H9 (cell line): ENCODE results near the gene PHF21B. TPM values are rescaled to one million over a fixed set of nuclear protein-coding genes. Genes with fewer than 3 reads are reported as not detected.
A peak's percentile ranks its signal among the peaks of the same experiment; 100 is the strongest.

Experiments
- DNase-seq: peaks from one replicate; pipeline ENCODE4 v3.0.0-alpha.2; 2017
- H2AFZ ChIP-seq: one replicate; pipeline ENCODE4 v1.6.1; 2013; ENCODE audit warnings: mild to moderate bottlenecking, low read length, control low read depth, moderate library complexity
- H2AK5ac ChIP-seq: 2 replicates; pipeline ENCODE4 v1.6.1; 2013; ENCODE audit warnings: low read length, control low read depth, mixed read lengths; ENCODE audit not compliant: insufficient read length
- H2BK120ac ChIP-seq: one replicate; pipeline ENCODE4 v1.6.1; 2013; ENCODE audit warnings: low read depth, mild to moderate bottlenecking, low read length, control low read depth, inconsistent platforms; ENCODE audit not compliant: poor library complexity, severe bottlenecking
- H2BK12ac ChIP-seq: 2 replicates; pipeline ENCODE4 v1.6.1; 2013; ENCODE audit warnings: low read length, control low read depth, mixed read lengths, low read depth; ENCODE audit not compliant: insufficient read length
- H2BK15ac ChIP-seq: 2 replicates; pipeline ENCODE4 v1.6.1; 2013; ENCODE audit warnings: low read depth, low read length, control low read depth
- H2BK20ac ChIP-seq: one replicate; pipeline ENCODE4 v1.6.1; 2013; ENCODE audit warnings: low read depth, mild to moderate bottlenecking, low read length, control low read depth, inconsistent platforms; ENCODE audit not compliant: poor library complexity, severe bottlenecking
- H2BK5ac ChIP-seq: 2 replicates; pipeline ENCODE4 v1.6.1; 2013; ENCODE audit warnings: low read length, control low read depth, mixed read lengths; ENCODE audit not compliant: insufficient read length
- H3K14ac ChIP-seq: 2 replicates; pipeline ENCODE4 v1.6.1; 2013; ENCODE audit warnings: low read length, control low read depth; ENCODE audit not compliant: insufficient read depth
- H3K18ac ChIP-seq: 2 replicates; pipeline ENCODE4 v1.6.1; 2013; ENCODE audit warnings: low read depth, mild to moderate bottlenecking, mixed read lengths, low read length, control low read depth; ENCODE audit not compliant: insufficient read length
- H3K23ac ChIP-seq: 2 replicates; pipeline ENCODE4 v1.6.1; 2013; ENCODE audit warnings: low read length, control low read depth, mixed read lengths, low read depth; ENCODE audit not compliant: insufficient read length
- H3K23me2 ChIP-seq: 2 replicates; pipeline ENCODE4 v1.6.1; 2013; ENCODE audit warnings: low read depth, mild to moderate bottlenecking, mixed read lengths, low read length, control low read depth; ENCODE audit not compliant: insufficient read length, poor library complexity, severe bottlenecking
- H3K27ac ChIP-seq: 2 replicates; pipeline ENCODE4 v1.5.1; 2013; ENCODE audit warnings: low read length, control low read depth, mixed read lengths, low read depth; ENCODE audit not compliant: insufficient read length
- H3K27me3 ChIP-seq: 2 replicates; pipeline ENCODE4 v1.6.1; 2013; ENCODE audit warnings: low read length, control low read depth, inconsistent platforms; ENCODE audit not compliant: insufficient read depth
- H3K4ac ChIP-seq: 2 replicates; pipeline ENCODE4 v1.6.1; 2013; ENCODE audit warnings: low read depth, mild to moderate bottlenecking, control low read depth, inconsistent platforms, low read length, moderate library complexity
- H3K4me1 ChIP-seq: 2 replicates; pipeline ENCODE4 v1.6.1; 2013; ENCODE audit warnings: low read length, control low read depth, inconsistent platforms; ENCODE audit not compliant: insufficient read depth
- H3K4me2 ChIP-seq: 2 replicates; pipeline ENCODE4 v1.6.1; 2013; ENCODE audit warnings: low read length, control low read depth, mixed read lengths; ENCODE audit not compliant: insufficient read length, insufficient read depth
- H3K56ac ChIP-seq: 2 replicates; pipeline ENCODE4 v1.6.1; 2013; ENCODE audit warnings: low read depth, mild to moderate bottlenecking, mixed read lengths, low read length, control low read depth; ENCODE audit not compliant: insufficient read length
- H3K79me1 ChIP-seq: 2 replicates; pipeline ENCODE4 v1.6.1; 2013; ENCODE audit warnings: low read depth, mild to moderate bottlenecking, moderate library complexity, low read length, control low read depth, inconsistent platforms; ENCODE audit not compliant: insufficient read depth, poor library complexity, severe bottlenecking
- H3K79me2 ChIP-seq: 2 replicates; pipeline ENCODE4 v1.6.1; 2013; ENCODE audit warnings: low read length, control low read depth, inconsistent platforms; ENCODE audit not compliant: insufficient read depth
- H3K9ac ChIP-seq: 2 replicates; pipeline ENCODE4 v1.6.1; 2013; ENCODE audit warnings: low read length, control low read depth, mixed read lengths; ENCODE audit not compliant: insufficient read length; ENCODE audit errors: extremely low read depth
- H3K9me3 ChIP-seq: one replicate; pipeline ENCODE4 v1.6.1; 2013; ENCODE audit warnings: low read depth, low read length, inconsistent platforms; ENCODE audit not compliant: control insufficient read depth
- H3T11ph ChIP-seq: one replicate; pipeline ENCODE4 v1.6.1; 2013; ENCODE audit warnings: mild to moderate bottlenecking, low read length, control low read depth, inconsistent platforms
- H4K20me1 ChIP-seq: one replicate; pipeline ENCODE4 v1.6.1; 2013; ENCODE audit not compliant: control insufficient read depth, insufficient read length, insufficient read depth
- H4K5ac ChIP-seq: 2 replicates; pipeline ENCODE4 v1.6.1; 2013; ENCODE audit warnings: low read depth, mild to moderate bottlenecking, mixed read lengths, low read length, control low read depth; ENCODE audit not compliant: insufficient read length
- H4K8ac ChIP-seq: replicated peaks from 2 replicates; pipeline ENCODE4 v1.6.1; 2013; ENCODE audit warnings: low read length, control low read depth, mixed read lengths, low read depth; ENCODE audit not compliant: insufficient read length
- H4K91ac ChIP-seq: 2 replicates; pipeline ENCODE4 v1.6.1; 2013; ENCODE audit warnings: low read depth, mild to moderate bottlenecking, moderate library complexity, mixed read lengths, low read length, control low read depth; ENCODE audit not compliant: insufficient read length
- H3K27ac Mint-ChIP-seq, 3 experiments: 2 replicates in 2 of 3; 3 replicates in 1 of 3; pipeline ENCODE4 v1.8.0; 2020 to 2021; ENCODE audit warnings: mixed read lengths in 3 of 3, mild to moderate bottlenecking in 1 of 3, moderate library complexity in 1 of 3
- H3K27me3 Mint-ChIP-seq: 2 replicates; pipeline ENCODE4 v1.8.0; 2021; ENCODE audit warnings: low read depth, mild to moderate bottlenecking, moderate library complexity, mixed read lengths
- H3K36me3 Mint-ChIP-seq, 3 experiments: 2 replicates in 2 of 3; 3 replicates in 1 of 3; pipeline ENCODE4 v1.8.0; 2020 to 2021; ENCODE audit warnings: low read depth in 3 of 3, mixed read lengths in 3 of 3; ENCODE audit not compliant: insufficient read depth in 1 of 3
- H3K4me1 Mint-ChIP-seq, 2 experiments: 2 replicates each; pipeline ENCODE4 v1.8.0; 2020; ENCODE audit warnings: mixed read lengths in 2 of 2
- H3K4me3 Mint-ChIP-seq, 2 experiments: 2 replicates in 1 of 2; 3 replicates in 1 of 2; pipeline ENCODE4 v1.8.0; 2020 to 2021; ENCODE audit warnings: mild to moderate bottlenecking in 2 of 2, mixed read lengths in 2 of 2, moderate library complexity in 1 of 2
- H3K9me3 Mint-ChIP-seq, 2 experiments: 2 replicates in 1 of 2; 3 replicates in 1 of 2; pipeline ENCODE4 v1.8.0; 2020; ENCODE audit warnings: mild to moderate bottlenecking in 2 of 2, mixed read lengths in 2 of 2, moderate library complexity in 1 of 2
- CTCF ChIP-seq: fragments of 200-600 bp; sonication (generic); conservative IDR thresholded peaks from 3 replicates; pipeline ENCODE4 v1.8.0; 2021; ENCODE audit warnings: antibody characterized with exemption, mild to moderate bottlenecking
- WGBS: extraction: QIAGEN DNeasy Blood & Tissue Kit; methylation state at CpG from one replicate; pipeline ENCODE4 v1.1.7; 2013; ENCODE audit warnings: missing lambda C conversion rate, low lambda C conversion rate, mixed read lengths; ENCODE audit not compliant: insufficient read length; ENCODE audit errors: extremely low coverage; 5-methylcytosine and 5-hydroxymethylcytosine counted together
- total RNA-seq: library from RNA; stranded (reverse); gene quantifications from 2 replicates; pipeline ENCODE4 v1.2.1, GENCODE V29; 2021

PHF21B gene
- total RNA-seq, 1 experiment from 2014 or later, result 60.3 TPM

GRCh38 chr22:45014654-45015053 lies 4.8 kb upstream of the PHF21B start:
- Histone ChIP-seq H3K23ac (no peak overlapping the region), H2BK5ac (no peak overlapping the region), H3K18ac (no peak overlapping the region), H3K4me1 (peaks cover 3% of the 10 kb centered on the region; the same call in 1 of the 2 replicates), H3K9ac (no peak overlapping the region), H3K23me2 (no peaks in the 10 kb centered on the region), H3K4ac (no peak overlapping the region), H2BK20ac (no peak overlapping the region), H3K56ac (no peak overlapping the region), H4K20me1 (no peaks in the 10 kb centered on the region), H2AFZ (no peak overlapping the region), H3K27ac (no peak overlapping the region), H2AK5ac (no peak overlapping the region), H3K14ac (no peak overlapping the region; the same call in 1 of the 2 replicates), H3K9me3 (no peaks in the 10 kb centered on the region), H2BK120ac (no peak overlapping the region), H3K79me2 (0 out of 2 replicates have a peak, but pooled peaks cover 2% of the 10 kb centered on the region), H3K4me2 (no peak overlapping the region), H4K8ac (no peak overlapping the region), H3K27me3 (no peaks in the 10 kb centered on the region), H4K5ac (no peak overlapping the region), H3T11ph (no peak overlapping the region), H2BK15ac (no peak overlapping the region), H3K79me1 (no peaks in the 10 kb centered on the region), H4K91ac (no peak overlapping the region), H2BK12ac (no peak overlapping the region)
- Mint-ChIP-seq H3K4me1 (peaks cover 28 to 40% of the 10 kb centered on the region in 2 experiments), H3K4me3 (peak overlapping the region in 1 of 2 experiments; percentile 8; a peak in 1 of 5 replicates), H3K36me3 (peaks cover 0 to 4% (median 0%) of the 10 kb centered on the region in 3 experiments; a peak in 1 of 7 replicates), H3K27me3 (peaks cover 44% of the 10 kb centered on the region), H3K27ac (peak overlapping the region; percentile 9 to 65 (median 50); a peak in 3 of 7 replicates), H3K9me3 (no peaks in the 10 kb centered on the region; a peak in 1 of 5 replicates)
- peak; percentile 56 for TF ChIP-seq CTCF
- WGBS, result no CpG with 5 or more reads among the region's 4 CpGs
- peak; percentile 70 for DNase-seq
